Fibroblast of skin of scalp (primary cell): ENCODE results near the gene LMF1. TPM values are rescaled to one million over a fixed set of nuclear protein-coding genes. Genes with fewer than 3 reads are reported as not detected.

Experiments used
- DNase-seq: peaks from one replicate; pipeline ENCODE4 v3.0.0-alpha.2; 2013
- polyA plus RNA-seq, 2 experiments: library from polyadenylated mRNA; unstranded; fragments of 120-200 nt; gene quantifications; one replicate each; pipeline ENCODE4 v1.2.1, GENCODE V29; 2013; ENCODE audit not compliant: insufficient read length in 2 of 2

LMF1 gene
- 14.0 TPM for polyA plus RNA-seq (2013, experiment 1 of 2; ENCODE audit: insufficient read length)
- 12.9 TPM for polyA plus RNA-seq (2013, experiment 2 of 2; ENCODE audit: insufficient read length)

DNA sequence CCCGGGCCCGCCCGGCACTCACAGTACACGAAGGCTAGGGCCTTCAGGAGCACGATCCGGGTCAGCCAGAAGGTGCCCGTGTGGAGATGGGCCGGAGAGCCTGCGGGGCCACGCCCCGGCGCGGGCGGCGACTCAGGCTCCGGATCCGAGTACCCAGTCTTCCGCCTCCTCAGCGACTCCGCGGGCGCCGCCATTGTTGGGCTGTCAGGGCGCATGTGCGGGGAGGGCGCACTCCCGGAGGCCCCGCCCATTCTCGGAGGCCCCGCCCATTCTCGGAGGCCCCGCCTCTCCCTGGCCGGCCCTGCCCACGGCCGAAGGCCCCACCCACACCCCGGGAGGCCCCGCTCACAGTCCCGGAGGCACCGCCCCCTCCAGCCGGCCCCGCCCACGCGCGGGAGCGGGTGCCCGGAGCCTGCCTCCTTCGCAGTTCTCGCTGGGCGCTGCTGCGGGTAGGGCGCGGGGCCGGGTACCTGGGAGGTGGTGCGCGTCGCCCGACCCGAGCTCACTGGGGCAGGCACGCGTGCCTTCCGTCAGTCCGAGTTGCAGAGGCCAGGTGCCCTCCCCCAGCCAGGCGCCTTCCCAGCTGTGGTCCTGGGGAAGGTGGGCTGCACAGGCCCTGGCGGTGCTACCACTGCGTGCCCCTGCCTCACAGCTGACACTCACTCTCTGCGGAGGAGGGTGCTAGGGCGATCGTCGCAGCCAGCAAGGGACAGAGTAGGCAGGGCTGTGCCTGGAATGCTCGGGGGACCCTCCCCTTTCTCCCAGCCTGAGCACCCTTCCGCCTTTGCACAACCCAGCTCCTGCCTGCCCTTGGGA lies at the start of gene LMF1:
Gene LMF1, minus strand, starts transcription at position 219 of the 816 bp plus-strand sequence. Its CDS starts 4 bp downstream, at position 215.
- peak; percentile 90 for DNase-seq

DNA sequence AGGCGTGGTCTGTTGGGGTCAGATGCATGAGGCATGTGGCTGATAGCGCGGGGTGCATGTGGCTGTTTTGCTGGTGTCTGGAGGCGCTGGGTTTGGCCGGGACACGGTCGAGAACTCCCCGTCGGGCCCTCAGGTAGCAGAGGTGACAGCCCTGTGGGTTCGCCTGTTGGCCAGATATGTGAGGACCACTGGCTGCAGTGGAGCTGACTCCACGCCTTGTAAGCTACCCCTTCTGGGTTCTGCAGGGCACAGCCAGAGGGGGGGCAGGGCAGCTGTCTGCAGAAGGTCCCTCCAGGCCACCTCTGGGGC lies 49.3 kb upstream of the LMF1 start:
- no peak for DNase-seq

DNA sequence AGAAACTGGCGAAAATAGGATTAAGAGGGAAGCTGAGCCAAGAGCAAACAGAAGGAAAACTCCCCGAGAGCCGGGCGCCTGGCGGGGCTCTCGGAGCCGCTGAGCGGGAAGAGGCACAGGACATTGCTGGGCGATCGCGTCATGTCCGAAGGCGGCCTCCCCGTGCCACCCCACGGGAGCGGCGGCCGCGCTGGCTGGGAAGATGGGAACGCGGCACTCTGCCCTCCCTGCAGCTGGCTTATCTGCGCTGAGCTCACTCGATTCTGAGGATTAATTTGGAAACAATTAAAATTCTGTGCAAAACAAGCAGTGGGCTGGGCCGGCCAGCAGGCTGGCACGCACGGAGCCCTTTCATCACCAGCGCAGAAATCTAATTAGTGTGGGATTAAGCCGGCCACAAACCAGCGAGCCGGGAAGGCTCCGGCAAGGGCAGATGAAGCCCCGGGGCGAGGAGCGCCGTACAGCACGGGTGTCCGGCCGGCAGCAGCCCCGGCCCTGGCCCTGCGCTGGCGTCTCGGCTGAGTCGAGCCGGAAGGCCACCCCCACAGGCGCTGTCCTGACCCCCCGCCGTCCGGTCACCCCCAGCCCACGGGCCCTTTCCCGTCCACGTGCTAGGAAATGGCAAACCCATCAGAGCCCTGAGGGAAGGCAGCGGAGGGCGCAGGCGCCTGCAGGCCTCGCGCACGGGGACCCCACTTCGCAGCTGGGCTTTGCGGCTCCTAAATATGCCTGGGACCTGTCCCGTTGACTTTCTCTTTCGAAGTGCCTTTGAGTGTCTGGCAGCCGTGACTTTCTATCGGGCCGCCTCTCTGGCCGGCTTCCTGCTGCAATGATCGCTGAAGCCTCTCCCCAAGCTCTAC lies 48.7 kb upstream of the LMF1 start:
- peak; percentile 70 for DNase-seq

DNA sequence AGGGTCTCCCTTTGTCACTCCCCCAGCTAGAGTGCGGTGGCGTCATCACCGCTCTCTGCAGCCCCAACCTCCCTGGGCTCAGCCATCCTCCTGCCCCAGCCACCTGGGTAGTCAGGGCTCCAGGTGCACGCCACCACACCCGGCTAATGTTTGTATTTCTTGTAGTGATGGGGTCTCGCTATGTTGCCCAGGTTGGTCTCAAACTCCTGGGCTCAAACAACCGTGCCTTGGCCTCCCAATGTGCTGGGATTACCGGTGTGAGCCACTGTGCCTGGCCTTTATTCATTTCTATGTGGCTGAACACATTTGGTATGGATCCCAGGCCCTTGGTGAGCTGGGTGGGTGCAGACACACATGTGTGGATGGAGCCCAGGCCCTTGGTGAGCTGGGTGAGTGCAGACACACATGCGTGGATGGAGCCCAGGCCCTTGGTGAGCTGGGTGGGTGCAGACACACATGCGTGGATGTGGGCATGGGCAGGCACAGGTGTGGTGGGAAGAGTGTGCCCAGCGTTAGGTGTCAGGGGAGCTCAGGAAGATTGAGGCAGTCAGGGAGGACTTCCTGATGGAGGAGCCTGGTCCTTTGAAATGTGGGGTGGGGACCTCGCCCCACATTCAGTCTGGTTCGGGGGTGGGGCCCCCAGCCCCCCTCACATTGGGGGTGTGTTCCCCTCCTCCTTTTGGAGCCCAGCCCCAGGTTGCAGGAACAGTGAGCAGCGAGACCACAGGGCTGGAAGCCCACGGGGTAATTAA lies 47.8 kb upstream of the LMF1 start:
- no peak for DNase-seq

DNA sequence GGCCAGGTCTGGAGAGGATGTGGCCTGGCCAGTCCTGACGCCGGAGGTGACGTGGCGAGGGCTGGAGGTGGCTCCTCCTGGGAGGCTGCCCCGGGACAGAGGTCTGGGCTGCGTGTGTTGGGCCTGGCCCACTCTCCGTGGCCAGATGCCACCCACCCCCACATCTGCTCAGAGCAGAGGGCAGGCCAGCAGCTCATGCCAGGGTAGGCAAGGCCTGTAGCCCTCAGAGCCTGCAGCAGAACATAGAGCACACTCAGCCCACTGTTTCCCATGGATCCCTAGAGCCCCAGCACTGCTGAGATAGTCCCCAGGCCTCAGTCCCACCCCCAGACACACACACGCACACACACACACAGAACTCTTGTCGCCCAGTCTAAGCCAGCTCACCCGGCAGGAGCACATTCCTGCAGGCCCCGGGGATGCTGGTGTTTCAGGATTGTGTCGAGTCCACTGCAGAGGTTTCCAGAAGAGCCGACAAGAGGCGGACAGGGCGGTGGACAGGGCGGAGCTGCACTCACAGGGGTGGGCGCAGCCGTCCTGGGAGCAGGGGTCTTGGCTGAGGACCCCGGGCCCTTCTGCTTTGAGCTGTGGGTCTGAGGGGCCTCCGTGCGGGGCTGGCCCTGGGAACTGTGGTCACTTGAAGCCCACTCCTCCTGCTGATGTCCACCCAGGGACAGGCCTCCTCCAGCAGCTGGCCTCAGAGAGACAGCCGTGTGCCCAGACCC lies 44.1 kb upstream of the LMF1 start:
- peak; percentile 42 for DNase-seq

DNA sequence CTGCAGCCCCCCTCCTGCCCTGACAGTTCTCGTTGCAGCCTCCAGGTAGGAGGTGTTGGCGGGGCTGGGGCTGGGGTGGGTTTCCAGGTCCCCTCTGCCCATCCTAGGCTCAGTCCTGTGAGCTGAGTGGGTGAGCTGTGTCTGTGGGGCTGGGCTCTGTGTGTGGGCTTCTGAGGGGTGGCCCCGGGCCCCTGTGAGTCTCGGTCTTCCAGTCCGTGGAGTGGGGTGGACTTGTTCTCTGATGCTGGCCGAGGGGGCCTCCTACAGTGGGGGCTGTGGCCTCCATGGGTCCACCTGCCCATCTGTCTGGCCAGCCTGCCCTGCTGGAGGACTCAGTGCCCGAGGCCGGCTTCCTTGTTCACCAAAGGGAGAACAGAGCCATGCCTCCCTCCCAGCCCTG lies 43.4 kb upstream of the LMF1 start:
- no peak for DNase-seq

DNA sequence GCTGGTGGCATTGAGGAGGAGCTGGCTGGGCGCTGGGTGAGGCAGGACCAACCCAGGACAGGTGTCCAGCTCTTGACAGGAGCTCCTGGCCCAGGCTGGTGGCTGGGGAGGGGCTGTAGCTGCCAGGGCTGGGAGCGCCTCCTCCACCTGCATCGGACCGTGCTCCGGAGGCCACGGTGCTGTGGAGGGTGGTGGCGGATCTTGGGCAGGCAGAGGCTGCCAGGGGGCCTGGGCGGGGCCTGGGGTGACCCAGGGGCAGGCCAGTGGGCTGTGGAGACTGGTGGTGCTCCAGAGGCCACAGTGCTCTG lies 42.8 kb upstream of the LMF1 start:
- DNase-seq = no peak

DNA sequence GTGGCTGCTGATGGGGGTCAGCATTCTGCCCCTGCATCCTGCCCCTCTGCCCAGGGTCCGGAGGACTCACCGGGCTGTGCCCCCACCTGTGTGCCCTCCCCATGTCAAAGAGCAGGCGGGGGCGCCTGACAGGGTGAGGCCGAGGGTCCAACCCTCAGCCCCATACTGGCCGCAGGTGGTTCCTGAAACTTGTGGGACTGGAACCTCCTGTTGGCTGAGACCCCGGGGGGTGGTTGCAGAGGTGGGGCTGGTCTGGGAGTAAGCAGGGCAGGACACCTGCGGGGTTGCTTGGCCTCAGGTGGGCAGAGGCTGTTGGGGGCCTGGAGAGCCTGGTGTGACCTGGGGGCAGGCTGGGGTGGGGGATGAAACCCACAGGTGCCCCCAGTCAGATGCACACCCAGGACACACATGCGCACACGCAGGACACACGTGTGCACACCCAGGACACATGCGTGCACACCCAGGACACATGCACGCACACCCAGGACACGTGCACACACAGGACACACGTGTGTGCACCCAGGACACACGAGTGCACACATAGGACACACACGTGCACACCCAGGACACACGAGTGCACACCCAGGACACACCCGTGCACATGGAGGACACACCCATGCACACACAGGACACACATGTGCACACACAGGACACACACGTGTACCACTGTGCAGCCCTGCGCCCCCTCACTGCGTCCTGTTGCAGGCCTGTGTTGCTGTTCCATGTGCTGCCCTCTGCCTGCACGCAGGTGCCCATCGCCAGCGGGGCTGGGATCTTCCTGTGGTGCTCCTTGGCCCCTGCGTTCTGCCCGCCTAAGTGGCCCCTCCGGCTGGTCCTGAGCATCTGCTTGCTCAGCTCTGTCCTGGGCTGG lies 42.2 kb upstream of the LMF1 start:
- DNase-seq = no peak

DNA sequence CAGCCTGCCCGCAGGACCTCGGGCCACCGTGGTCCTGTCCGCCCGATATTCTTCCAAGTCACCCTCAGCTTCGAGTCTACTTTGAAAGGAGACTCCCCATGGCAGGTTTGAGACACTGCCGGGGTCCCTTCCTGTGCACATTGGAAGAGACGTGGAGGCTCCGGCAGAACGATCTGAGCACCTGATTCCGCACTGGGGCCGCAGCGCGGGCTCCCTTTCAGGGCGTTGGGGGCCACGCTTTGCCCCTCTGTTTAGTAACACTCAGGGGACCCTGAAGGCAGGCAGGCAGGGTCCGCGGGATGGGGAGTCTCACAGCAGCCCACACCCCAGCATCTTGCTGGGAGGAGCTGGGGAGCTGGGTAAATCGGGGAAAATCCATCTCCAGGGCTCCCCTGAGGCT lies 41.4 kb upstream of the LMF1 start:
- no peak for DNase-seq

DNA sequence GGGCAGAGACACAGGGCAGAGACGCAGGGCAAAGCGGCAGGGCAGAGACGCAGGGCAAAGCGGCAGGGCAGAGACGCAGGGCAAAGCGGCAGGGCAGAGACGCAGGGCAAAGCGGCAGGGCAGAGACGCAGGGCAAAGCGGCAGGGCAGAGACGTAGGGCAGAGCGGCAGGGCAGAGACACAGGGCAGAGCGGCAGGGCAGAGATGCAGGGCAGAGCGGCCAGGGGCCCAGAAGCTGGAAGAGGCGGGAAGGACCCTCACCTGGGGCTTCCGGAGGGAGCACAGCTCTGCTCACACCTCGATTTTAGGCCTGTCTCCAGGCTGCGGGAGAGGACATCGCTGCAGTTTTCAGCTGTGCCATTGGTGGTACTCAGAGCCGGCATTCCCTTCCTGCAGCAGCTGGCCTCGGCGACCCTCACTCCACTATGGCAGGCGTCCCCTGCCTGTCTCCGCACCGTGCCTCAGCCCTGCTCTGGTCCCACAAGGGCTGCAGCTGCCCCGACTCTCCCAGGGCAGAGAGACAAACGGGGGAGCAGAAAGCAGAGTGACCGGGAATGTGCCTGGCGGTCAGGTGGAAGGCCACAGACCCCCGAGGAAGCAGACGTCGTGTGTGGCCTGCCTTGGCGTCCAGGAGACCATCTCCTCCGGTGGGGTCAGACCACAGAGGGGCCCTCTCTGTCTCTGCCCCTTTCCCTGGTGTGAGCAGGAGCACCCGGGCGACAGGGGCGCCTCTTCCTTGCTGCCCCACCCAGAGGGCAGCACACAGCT lies 40.7 kb upstream of the LMF1 start:
- DNase-seq = no peak

DNA sequence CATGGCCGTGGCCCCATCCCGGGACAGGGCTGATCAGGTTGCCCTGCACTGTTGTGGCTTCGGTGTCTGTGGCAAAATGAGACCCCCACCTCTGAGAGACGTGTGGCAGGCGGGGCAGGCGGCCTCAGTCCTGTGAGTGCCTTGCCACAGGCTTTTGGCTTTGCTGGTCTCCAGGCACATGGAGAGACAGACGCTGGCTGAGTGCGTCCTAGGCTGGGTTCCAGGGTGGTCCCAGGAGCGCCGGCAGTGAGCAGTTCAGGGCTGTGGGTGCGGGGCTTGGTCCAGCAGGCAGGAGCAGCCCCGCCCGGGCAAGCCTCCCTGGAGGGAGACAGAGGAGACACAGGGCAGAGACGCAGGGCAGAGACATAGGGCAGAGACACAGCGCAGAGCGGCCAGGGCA lies 40.0 kb upstream of the LMF1 start:
- no peak for DNase-seq

DNA sequence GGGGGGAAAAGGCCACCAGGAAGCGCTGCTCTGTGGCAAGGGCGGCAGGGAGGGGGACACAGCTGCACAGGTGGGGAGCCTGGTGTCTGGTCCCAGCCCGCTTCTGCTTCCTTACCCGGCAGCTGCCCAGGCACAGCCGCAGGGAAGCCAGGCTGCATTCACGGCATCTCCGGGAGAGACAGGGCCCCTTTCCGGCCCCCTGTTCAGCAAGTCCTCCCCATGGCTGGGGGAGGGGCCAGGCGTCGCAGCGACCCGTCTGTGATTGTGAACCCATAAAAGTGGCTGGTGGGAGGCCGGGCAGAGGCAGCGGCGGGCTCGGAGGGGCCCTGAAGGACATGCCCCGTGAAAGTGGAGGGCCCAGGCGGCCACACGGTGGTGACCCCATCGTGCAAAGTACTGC lies 39.5 kb upstream of the LMF1 start:
- no peak for DNase-seq

DNA sequence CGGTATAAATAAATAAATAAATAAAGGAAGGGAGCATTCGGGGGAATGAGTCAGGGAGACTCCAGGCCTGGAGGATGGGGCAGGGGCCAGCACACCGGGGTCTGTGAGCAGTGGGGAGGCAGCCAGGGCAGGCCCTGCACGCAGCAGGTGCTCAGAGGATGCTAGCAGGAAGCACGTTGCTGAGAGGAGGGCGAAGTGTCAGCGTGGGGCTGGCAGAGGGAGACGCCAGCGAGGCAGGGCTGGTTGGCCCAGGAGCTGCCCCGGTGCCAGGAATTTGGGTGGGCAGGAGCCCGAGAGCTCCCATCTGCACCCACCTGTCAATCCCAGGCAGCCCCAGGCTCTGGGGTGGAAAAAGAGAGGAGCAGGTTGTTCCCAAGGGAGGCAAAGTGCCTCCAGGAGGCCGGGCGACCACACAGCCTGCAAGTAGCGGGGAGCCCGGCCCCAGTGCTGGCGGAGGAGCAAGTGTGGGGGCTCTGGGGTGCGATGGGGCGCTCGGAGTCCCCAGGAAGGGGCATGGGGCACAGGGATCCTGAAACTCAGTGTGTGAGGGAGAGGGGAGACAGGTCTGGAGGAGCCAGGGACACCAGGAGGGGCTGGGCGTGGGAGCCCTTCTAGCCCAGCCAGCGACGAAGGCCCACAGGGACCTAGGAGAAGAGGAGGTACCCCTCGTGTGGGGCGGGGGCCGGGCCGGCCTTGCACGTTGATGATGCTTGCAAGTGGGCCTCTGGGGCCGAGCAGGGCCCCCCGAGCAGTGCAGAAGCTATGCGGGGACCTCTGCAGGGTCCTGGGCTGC lies 38.8 kb upstream of the LMF1 start:
- no peak for DNase-seq

DNA sequence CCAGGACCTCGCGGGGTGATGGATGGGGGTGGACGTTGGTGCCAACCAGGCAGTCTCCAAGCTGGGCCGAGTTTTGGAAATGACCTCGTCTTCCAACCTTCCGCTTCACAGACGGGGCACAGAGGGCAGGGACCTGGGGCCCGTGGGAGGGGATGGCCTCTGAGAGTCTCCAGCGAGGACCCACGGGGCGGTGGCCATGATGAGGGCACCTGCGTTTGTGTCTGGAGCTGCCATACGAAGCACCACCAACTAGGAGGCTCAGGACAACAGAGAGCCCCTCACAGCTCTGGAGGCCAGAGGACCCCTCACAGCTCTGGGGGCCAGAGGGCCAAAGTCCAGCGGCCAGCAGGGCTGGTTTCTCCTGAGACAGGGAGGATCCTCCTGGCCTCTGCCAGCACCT lies 37.3 kb upstream of the LMF1 start:
- DNase-seq = no peak

DNA sequence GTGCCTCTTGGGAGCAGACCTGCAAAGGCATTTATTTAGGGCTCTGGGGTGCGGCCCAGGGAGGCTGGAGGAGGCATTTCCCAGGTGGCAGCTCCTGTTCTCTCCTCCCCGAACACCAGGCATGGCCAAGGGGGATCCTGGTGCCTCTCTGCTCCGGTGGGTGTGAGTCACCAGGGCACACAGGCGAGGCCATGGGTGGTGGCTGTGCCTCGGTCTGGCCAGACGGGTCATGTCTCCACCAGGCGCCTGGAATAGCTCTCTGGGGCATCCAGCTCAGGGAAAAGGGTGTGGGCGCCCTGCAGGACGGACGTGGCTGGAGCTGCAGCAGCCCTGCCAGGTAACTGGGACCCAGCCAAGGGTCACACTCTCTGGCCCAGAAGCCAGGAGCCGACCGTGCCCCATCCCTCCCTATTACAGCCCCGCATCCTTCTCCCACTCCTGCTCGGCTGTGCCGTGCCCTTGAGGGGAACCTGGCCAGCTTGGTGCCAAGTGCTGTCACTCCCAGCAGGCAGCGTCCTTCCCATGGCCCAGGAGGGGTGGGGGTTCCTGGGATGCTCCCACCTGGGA lies 36.6 kb upstream of the LMF1 start:
- no peak for DNase-seq

DNA sequence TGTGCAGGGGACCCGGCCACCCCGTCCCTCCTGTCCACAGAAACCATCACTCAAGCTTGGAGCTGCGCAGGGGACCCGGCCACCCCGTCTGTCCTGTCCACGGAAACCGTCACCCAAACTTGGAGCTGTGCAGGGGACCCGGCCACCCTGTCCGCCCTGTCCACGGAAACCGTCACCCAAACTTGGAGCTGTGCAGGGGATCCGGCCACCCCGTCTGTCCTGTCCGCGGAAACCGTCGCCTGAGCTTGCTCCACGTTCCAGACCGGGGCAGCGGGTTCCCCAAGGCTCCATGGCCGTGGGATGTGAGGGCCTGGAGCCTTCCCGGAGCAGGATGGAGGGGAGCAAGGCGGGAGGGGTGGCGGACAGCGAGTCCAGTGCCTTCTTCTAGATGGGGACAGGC lies 36.0 kb upstream of the LMF1 start:
- DNase-seq = no peak

DNA sequence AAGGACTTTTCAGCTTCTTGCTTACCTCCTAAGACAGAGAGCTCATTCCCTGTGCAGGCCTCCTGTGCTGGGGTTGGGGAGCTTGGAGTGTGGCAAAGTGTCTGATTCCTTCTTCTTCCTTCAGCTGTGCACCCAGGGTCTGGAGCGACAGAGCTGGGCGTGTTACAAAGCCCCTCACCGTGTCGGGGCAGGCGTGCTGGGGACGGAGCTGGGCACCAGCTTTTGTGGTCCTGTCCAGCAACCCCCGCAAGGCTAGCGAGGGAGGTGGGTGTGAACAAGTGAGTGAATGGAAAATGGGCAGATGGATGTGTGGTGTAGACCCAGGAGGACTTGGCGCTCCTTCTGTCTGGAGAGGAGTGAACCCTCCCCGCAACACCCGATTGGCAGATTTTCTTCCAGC lies 34.5 kb upstream of the LMF1 start:
- DNase-seq = no peak

DNA sequence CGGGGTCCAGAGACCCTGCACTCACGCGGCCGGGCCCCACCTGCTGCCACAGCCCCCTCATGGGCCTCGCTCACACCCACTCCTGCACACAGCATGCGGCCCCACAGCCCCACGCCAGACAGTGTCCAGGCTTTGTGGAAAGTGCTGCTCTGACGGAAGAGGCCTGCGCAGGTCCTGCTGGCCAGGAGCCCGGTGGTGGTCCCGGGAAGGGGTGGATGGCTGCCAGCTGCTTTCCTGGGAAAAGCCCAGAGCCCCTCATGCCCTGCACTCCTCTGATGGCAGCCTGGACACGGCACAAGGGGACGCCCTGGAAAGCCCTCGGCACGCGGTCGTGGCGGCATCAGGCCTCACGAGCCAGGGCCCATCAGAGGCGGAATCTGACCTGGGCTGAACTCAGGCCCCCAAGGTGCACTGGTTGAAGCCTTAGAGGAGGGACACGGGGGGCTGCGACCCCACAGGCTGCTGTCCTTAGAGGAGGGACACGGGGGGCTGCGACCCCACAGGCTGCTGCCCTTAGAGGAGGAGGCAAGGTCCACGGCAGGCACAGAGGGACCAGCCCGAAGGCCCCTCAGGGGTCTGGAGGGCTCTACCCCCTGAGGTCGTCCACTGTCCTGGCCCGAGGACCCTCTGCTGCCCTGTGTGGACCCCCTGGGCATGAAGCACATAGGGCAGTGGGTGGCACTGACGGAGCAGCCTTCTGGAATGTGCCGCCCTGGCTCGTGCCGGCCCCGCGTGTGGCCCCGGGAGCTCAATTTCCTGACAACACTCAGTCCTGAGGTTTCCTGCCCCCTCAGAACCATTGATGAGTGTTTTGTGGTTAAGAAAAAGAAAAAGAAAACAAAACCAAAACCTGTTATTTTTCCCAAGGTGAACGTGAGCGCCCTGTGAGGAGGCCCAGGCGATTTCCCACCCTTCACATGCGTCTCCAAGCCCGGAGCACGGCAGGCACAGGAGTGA lies 32.9 kb upstream of the LMF1 start:
- DNase-seq = no peak
